OCI-LY3 (cell line): Measurements from ENCODE around the gene AKAP7.

ENCODE experiments used
- H2AFZ ChIP-seq: fragments of 200-600, 300-600 bp; shearing (Covaris generic); 2 replicates; pipeline ENCODE4 v1.6.0; 2014; ENCODE audit warnings: antibody characterized with exemption, low read depth, low read length
- H3K27ac ChIP-seq: fragments of 200-600, 300-600 bp; sonication (generic); 2 replicates; pipeline ENCODE4 v1.5.1; 2014; ENCODE audit warnings: mild to moderate bottlenecking, low read length, moderate library complexity, mixed read lengths
- H3K27me3 ChIP-seq: fragments of 200-600, 300-600 bp; sonication (generic); 2 replicates; pipeline ENCODE4 v1.6.1; 2014; ENCODE audit warnings: low read depth, low read length, mixed read lengths
- H3K36me3 ChIP-seq: fragments of 200-600, 300-600 bp; sonication (generic); replicated peaks from 2 replicates; pipeline ENCODE3; 2014; ENCODE audit warnings: low read depth, low read length, mixed read lengths
- H3K4me1 ChIP-seq: fragments of 300-600, 200-600 bp; sonication (generic); 2 replicates; pipeline ENCODE4 v1.6.1; 2014; ENCODE audit warnings: low read length, mixed read lengths
- H3K4me2 ChIP-seq: fragments of 200-600, 300-600 bp; sonication (generic); 2 replicates; pipeline ENCODE4 v1.6.1; 2014; ENCODE audit warnings: low read length, mixed read lengths
- H3K4me3 ChIP-seq: fragments of 300-600, 200-600 bp; sonication (generic); 2 replicates; pipeline ENCODE4 v1.5.1; 2014; ENCODE audit warnings: antibody characterized with exemption, mild to moderate bottlenecking, low read length, moderate library complexity
- H3K79me2 ChIP-seq: fragments of 300-600, 200-600 bp; shearing (Covaris generic); 2 replicates; pipeline ENCODE4 v1.6.1; 2014; ENCODE audit warnings: mild to moderate bottlenecking, low read length, mixed read lengths
- H3K9ac ChIP-seq: fragments of 300-600, 200-600 bp; shearing (Covaris generic); 2 replicates; pipeline ENCODE4 v1.6.0; 2014; ENCODE audit warnings: mild to moderate bottlenecking, low read length, moderate library complexity
- H3K9me3 ChIP-seq: fragments of 200-600, 300-600 bp; shearing (Covaris generic); 2 replicates; pipeline ENCODE4 v1.6.1; 2014; ENCODE audit warnings: low read length, mixed read lengths; ENCODE audit not compliant: insufficient read depth
- H4K20me1 ChIP-seq: fragments of 200-600, 300-600 bp; sonication (generic); 2 replicates; pipeline ENCODE4 v1.6.1; 2016; ENCODE audit warnings: low read length, mixed read lengths; ENCODE audit not compliant: insufficient read depth
- EZH2phosphoT487 ChIP-seq: fragments of 200-600 bp; shearing (Covaris generic); IDR thresholded peaks from 2 replicates; pipeline ENCODE4 v1.6.1; 2018; ENCODE audit warnings: antibody characterized with exemption, mixed run types, low read depth
- TF ChIP-seq, protein P1 (sequence below): fragments of 200-600, 300-600 bp; sonication (generic); IDR thresholded peaks from 2 replicates; pipeline ENCODE4 v1.5.1; 2014; ENCODE audit warnings: antibody characterized with exemption, low read length, low read depth

The AKAP7 gene

DNA sequence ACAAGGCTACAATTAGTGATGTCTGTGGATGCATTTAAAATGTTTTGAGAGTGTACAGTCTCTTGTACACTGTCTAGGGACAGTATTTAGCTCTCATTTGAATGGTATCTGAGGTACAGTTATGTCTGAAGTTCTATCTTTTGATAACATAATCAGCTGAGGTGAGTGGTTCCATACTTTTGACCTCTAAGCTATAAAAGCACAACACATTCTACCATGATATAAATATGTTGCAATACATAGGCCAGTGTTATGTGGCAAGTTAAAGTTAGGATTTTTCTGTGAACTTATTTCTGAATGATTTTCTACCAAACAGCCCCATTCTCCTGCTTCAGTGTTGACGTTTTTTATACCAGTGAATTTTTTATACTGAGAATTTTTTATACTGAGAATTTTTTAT lies 77.6 kb downstream of the AKAP7 start:
- Histone ChIP-seq H3K27ac (no peak overlapping the region), H3K4me2 (no peak overlapping the region), H3K36me3 (no peaks in the 10 kb centered on the region), H3K4me1 (no peaks in the 10 kb centered on the region), H2AFZ (no peak overlapping the region), H3K9me3 (no peaks in the 10 kb centered on the region), H3K4me3 (no peak overlapping the region), H4K20me1 (no peaks in the 10 kb centered on the region), H3K79me2 (no peaks in the 10 kb centered on the region), H3K27me3 (no peaks in the 10 kb centered on the region), H3K9ac (no peak overlapping the region)
- no peak for TF ChIP-seq EZH2phosphoT487
- TF ChIP-seq, protein P1, sequence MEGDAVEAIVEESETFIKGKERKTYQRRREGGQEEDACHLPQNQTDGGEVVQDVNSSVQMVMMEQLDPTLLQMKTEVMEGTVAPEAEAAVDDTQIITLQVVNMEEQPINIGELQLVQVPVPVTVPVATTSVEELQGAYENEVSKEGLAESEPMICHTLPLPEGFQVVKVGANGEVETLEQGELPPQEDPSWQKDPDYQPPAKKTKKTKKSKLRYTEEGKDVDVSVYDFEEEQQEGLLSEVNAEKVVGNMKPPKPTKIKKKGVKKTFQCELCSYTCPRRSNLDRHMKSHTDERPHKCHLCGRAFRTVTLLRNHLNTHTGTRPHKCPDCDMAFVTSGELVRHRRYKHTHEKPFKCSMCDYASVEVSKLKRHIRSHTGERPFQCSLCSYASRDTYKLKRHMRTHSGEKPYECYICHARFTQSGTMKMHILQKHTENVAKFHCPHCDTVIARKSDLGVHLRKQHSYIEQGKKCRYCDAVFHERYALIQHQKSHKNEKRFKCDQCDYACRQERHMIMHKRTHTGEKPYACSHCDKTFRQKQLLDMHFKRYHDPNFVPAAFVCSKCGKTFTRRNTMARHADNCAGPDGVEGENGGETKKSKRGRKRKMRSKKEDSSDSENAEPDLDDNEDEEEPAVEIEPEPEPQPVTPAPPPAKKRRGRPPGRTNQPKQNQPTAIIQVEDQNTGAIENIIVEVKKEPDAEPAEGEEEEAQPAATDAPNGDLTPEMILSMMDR = no peak

DNA sequence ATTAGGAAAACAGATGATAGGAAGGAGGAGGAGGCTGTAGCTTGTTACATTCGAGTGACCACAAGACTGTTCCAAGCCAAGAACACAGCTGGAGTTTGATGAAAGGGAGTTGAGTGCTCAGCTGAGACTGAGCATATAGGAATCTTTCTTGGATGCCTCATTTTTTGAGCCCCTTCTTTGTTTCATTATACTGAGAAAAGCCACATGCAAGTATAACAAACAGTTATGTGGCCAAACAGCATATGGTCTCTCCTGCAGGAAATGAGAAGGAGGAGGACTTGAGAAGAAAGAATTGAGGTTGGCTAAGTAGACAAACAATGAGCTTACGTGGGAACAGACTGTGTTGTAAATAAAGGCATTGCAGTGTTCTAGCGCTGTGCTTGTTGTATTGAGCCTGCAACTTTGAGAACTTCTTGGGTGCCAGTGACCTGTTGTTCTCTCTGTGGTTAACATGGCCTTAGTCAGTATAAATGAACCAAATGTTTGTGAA lies 78.3 kb downstream of the AKAP7 start:
- no peak overlapping the region for H2AFZ ChIP-seq
- H3K36me3 ChIP-seq = no peaks in the 10 kb centered on the region
- H3K27me3 ChIP-seq = no peaks in the 10 kb centered on the region
- no peaks in the 10 kb centered on the region for H3K4me1 ChIP-seq
- no peak overlapping the region for H3K9ac ChIP-seq
- no peak overlapping the region for H3K4me3 ChIP-seq
- H3K27ac ChIP-seq = no peak overlapping the region
- TF ChIP-seq EZH2phosphoT487 = no peak
- TF ChIP-seq, protein P1 = no peak
- no peak overlapping the region for H3K4me2 ChIP-seq
- no peaks in the 10 kb centered on the region for H3K9me3 ChIP-seq
- no peaks in the 10 kb centered on the region for H4K20me1 ChIP-seq
- H3K79me2 ChIP-seq = no peaks in the 10 kb centered on the region

DNA sequence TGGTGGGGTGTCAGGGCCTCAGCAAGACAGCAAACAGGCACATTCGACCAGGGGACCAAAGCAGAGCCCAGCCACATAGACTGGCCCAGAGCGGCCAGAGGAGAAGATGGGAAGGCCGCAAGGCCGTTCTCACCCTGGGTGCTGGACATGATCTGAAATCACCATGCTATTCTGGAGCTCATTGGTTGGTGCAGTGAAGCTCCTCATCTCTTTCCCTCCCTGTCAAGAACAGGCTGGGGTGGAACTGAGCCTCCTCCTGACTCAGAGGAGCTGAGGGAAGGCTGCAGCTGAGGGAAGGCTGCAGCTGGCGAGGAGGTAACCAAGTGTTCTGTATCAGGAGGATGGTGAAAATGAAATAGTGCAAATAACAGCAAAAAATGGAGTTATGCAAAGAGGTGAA lies 80.0 kb downstream of the AKAP7 start:
- no peak overlapping the region for H3K27ac ChIP-seq

DNA sequence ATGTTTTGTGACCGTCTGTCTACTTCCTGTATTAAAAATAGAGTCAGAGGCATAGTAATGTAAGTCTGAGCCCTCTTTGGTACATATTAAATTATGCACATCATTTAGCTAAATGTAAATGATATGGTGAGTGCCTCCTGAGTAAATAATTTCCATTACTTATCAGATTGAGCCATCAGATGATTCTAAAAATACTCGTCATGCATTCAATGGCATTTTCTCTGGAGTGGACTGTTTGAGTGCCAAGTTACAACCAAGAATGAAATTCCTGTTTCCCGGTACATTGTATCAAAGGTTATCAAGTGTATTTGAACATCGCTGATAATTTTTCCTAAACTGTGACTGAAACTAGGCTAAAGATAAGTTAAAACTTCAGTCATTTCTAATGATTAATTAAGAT lies 81.0 kb downstream of the AKAP7 start:
- H3K79me2 ChIP-seq = no peaks in the 10 kb centered on the region
- H3K9ac ChIP-seq = no peak overlapping the region
- no peaks in the 10 kb centered on the region for H3K36me3 ChIP-seq
- H3K27me3 ChIP-seq = no peaks in the 10 kb centered on the region
- no peaks in the 10 kb centered on the region for H3K4me1 ChIP-seq
- no peaks in the 10 kb centered on the region for H3K9me3 ChIP-seq
- H3K27ac ChIP-seq = no peak overlapping the region
- TF ChIP-seq, protein P1 = no peak
- TF ChIP-seq EZH2phosphoT487 = no peak
- no peak overlapping the region for H2AFZ ChIP-seq
- no peaks in the 10 kb centered on the region for H4K20me1 ChIP-seq
- H3K4me2 ChIP-seq = no peak overlapping the region
- H3K4me3 ChIP-seq = no peak overlapping the region

More for the DNA sequence above, 80.0 kb downstream of the AKAP7 start:
- Histone ChIP-seq H3K4me2 (no peak overlapping the region), H3K9ac (no peak overlapping the region), H3K4me3 (no peak overlapping the region), H3K79me2 (no peaks in the 10 kb centered on the region), H4K20me1 (no peaks in the 10 kb centered on the region), H3K27me3 (no peaks in the 10 kb centered on the region), H2AFZ (no peak overlapping the region), H3K9me3 (no peaks in the 10 kb centered on the region), H3K4me1 (no peaks in the 10 kb centered on the region), H3K36me3 (no peaks in the 10 kb centered on the region)
- TF ChIP-seq, protein P1 = no peak
- no peak for TF ChIP-seq EZH2phosphoT487
